Cardiac muscle cell (in vitro differentiated cells and primary cell): ENCODE measurements around the gene TXN. TPM values are rescaled to one million over a fixed set of nuclear protein-coding genes. Genes with fewer than 3 reads are reported as not detected.

Experiments used
- DNase-seq, 2 donors: peaks; one replicate each; pipeline versions ENCODE4 v3.0.0 to v3.0.0-alpha.2; 2010 to 2017; ENCODE audit warnings: low read depth in 1 of 2, low spot score in 1 of 2
- H3K27ac ChIP-seq: fragments of 200-600 bp; sonication (generic); 2 replicates; pipeline ENCODE4 v1.5.1; 2016
- H3K27me3 ChIP-seq: fragments of 200-600 bp; sonication (generic); 2 replicates; pipeline ENCODE4 v1.6.0; 2016; ENCODE audit warnings: control low read depth
- H3K36me3 ChIP-seq: fragments of 200-600 bp; sonication (generic); 2 replicates; pipeline ENCODE4 v1.5.1; 2016; ENCODE audit warnings: control low read depth
- H3K4me1 ChIP-seq: fragments of 200-600 bp; sonication (generic); 2 replicates; pipeline ENCODE4 v1.8.1; 2017; ENCODE audit warnings: low read depth, mild to moderate bottlenecking, mixed run types
- H3K4me3 ChIP-seq: fragments of 200-600 bp; sonication (generic); 2 replicates; pipeline ENCODE4 v1.5.1; 2016; ENCODE audit warnings: mild to moderate bottlenecking
- H3K9me3 ChIP-seq: fragments of 200-600 bp; sonication (generic); 2 replicates; pipeline ENCODE4 v1.5.1; 2017; ENCODE audit warnings: low read depth, mild to moderate bottlenecking, control low read depth
- CTCF ChIP-seq: IDR thresholded peaks from 2 replicates; pipeline ENCODE4 v1.5.1; 2012; ENCODE audit warnings: low read depth, mild to moderate bottlenecking, low read length
- polyA plus RNA-seq: library from polyadenylated mRNA; unstranded; fragments of >200 nt; fragmentation: Nextera tagmentation; extraction: Ambion mirVana; gene quantifications from 2 replicates; pipeline ENCODE4 v1.2.1, GENCODE V29; 2016
- total RNA-seq: library from RNA; depleted of rRNA; stranded (reverse); fragments of >200 nt; gene quantifications from 2 replicates; pipeline ENCODE4 v1.2.3, GENCODE V29; 2016

TXN gene
- total RNA-seq (55.7 and 82.4 TPM in 2 replicates), polyA plus RNA-seq (241 and 287 TPM in 2 replicates)

- Histone ChIP-seq H3K4me1 (peaks cover 27% of the 10 kb centered on the region), H3K36me3 (no peaks in the 10 kb centered on the region), H3K9me3 (no peaks in the 10 kb centered on the region), H3K4me3 (peak within 1 kb of the TSS; percentile 79), H3K27ac (peak within 1 kb of the TSS; percentile 85), H3K27me3 (no peaks in the 10 kb centered on the region)
- peak; percentile 91 to 93 for DNase-seq
- TF ChIP-seq CTCF: no peak
Observed at GRCh38 chr9:110256380-110257096, at the start of gene TXN. Gene TXN, minus strand, starts transcription at chr9:110256507. Its CDS starts 72 bp downstream, at chr9:110256435.

GRCh38 chr9:110303133-110303532 lies 46.8 kb upstream of the TXN start:
- H3K36me3 ChIP-seq: no peaks in the 10 kb centered on the region
- no peaks in the 10 kb centered on the region for H3K4me1 ChIP-seq
- no peak for TF ChIP-seq CTCF
- no peak overlapping the region for H3K27ac ChIP-seq
- H3K4me3 ChIP-seq: no peak overlapping the region
- H3K9me3 ChIP-seq: no peaks in the 10 kb centered on the region
- peak in 1 of 2 donors; percentile 79 for DNase-seq
- no peaks in the 10 kb centered on the region for H3K27me3 ChIP-seq

- H3K27me3 ChIP-seq: no peaks in the 10 kb centered on the region
- H3K4me1 ChIP-seq: no peaks in the 10 kb centered on the region
- H3K9me3 ChIP-seq: no peaks in the 10 kb centered on the region
- no peaks in the 10 kb centered on the region for H3K36me3 ChIP-seq
- H3K27ac ChIP-seq: no peak overlapping the region
- DNase-seq: no peak
- no peak for TF ChIP-seq CTCF
- H3K4me3 ChIP-seq: no peak overlapping the region
Observed at GRCh38 chr9:110298043-110298605, 41.8 kb upstream of the TXN start.

- Histone ChIP-seq H3K36me3 (no peaks in the 10 kb centered on the region), H3K27me3 (no peaks in the 10 kb centered on the region), H3K4me1 (no peaks in the 10 kb centered on the region), H3K27ac (no peak overlapping the region), H3K4me3 (no peak overlapping the region), H3K9me3 (no peaks in the 10 kb centered on the region)
- no peak for DNase-seq
- TF ChIP-seq CTCF: no peak
Observed at GRCh38 chr9:110293248-110293647, 36.9 kb upstream of the TXN start.

GRCh38 chr9:110291921-110292557 lies 35.7 kb upstream of the TXN start:
- Histone ChIP-seq H3K27ac (no peak overlapping the region), H3K4me3 (no peak overlapping the region), H3K27me3 (no peaks in the 10 kb centered on the region), H3K4me1 (no peaks in the 10 kb centered on the region), H3K36me3 (no peaks in the 10 kb centered on the region), H3K9me3 (no peaks in the 10 kb centered on the region)
- DNase-seq: no peak
- no peak for TF ChIP-seq CTCF
